ENCODE results near the gene HOXD11.

GRCh38 chr2:176099159-176099727 is 7.8 kb upstream of the HOXD11 start:
- TF ChIP-seq RBFOX2 (IDR thresholded peaks at IDR 0.05; ENCODE audit: low read depth, low read length): no peak
- no peak for TF ChIP-seq PATZ1 (CRISPR knock-in tag; IDR thresholded peaks at IDR 0.05)
- no peak for TF ChIP-seq POLR2AphosphoS5 (IDR thresholded peaks at IDR 0.05; ENCODE audit: low read depth, low read length)
- TF ChIP-seq EP300 (IDR thresholded peaks at IDR 0.05; ENCODE audit: low read depth in 2 of 2, low read length in 2 of 2): no peak
- no peak for TF ChIP-seq EP300 (CRISPR knock-in tag; IDR thresholded peaks at IDR 0.05; ENCODE audit: borderline replicate concordance)
- no peak for TF ChIP-seq MXI1 (IDR thresholded peaks at IDR 0.05; ENCODE audit: borderline replicate concordance, low read depth, low read length)
- no peak for TF ChIP-seq ZBTB20 (CRISPR knock-in tag; IDR thresholded peaks at IDR 0.05; ENCODE audit: borderline replicate concordance, low read depth)
- no peak for TF ChIP-seq NFATC3 (CRISPR knock-in tag; IDR thresholded peaks at IDR 0.05)
- no peak for TF ChIP-seq THAP7 (CRISPR knock-in tag; IDR thresholded peaks at IDR 0.05)
- no peak for TF ChIP-seq CTCF (CRISPR knock-in tag; IDR thresholded peaks at IDR 0.05)
- TF ChIP-seq PCBP2 (optimal IDR thresholded peaks at IDR 0.05; ENCODE audit: low read depth, low read length, poor library complexity, severe bottlenecking): no peak
- TF ChIP-seq ZNF549 (CRISPR knock-in tag; IDR thresholded peaks at IDR 0.05): no peak
- TF ChIP-seq NR3C1 (CRISPR knock-in tag; IDR thresholded peaks at IDR 0.05): no peak
